Measurements from ENCODE around the gene CRACR2B.

Gene CRACR2B

GRCh38 chr11:831118-831864 is 3.6 kb downstream of the CRACR2B start:
- no peak for TF ChIP-seq POLR2AphosphoS5 (IDR thresholded peaks at IDR 0.05; ENCODE audit: low read depth, low read length)
- TF ChIP-seq TAF1 (IDR thresholded peaks at IDR 0.05; ENCODE audit: borderline replicate concordance, low read depth, low read length), result no peak
- TF ChIP-seq POLR2A (IDR thresholded peaks at IDR 0.05; ENCODE audit: low read depth, low read length), result no peak
- no peak for DNase-seq (ENCODE audit: insufficient read length)

GRCh38 chr11:831961-832528 is 4.3 kb downstream of the CRACR2B start:
- FAIRE-seq, result no peak
- no peak for DNase-seq (ENCODE audit: insufficient read length)
- TF ChIP-seq POLR2A (IDR thresholded peaks at IDR 0.05; ENCODE audit: low read depth, low read length), result no peak
- TF ChIP-seq TAF1 (IDR thresholded peaks at IDR 0.05; ENCODE audit: borderline replicate concordance, low read depth, low read length), result no peak
- TF ChIP-seq POLR2AphosphoS5 (IDR thresholded peaks at IDR 0.05; ENCODE audit: low read depth, low read length), result no peak

More at GRCh38 chr11:831118-831864, 3.6 kb downstream of the CRACR2B start:
- no peak for FAIRE-seq

GRCh38 chr11:832529-833113 is 4.9 kb downstream of the CRACR2B start, which contains the start of gene CD151:
CD151 (plus strand) TSS chr11:832952; CDS start chr11:836070, 3,118 bp downstream.
- TF ChIP-seq POLR2A (IDR thresholded peaks at IDR 0.05; ENCODE audit: low read depth, low read length) (no peak), TAF1 (IDR thresholded peaks at IDR 0.05; ENCODE audit: borderline replicate concordance, low read depth, low read length) (no peak), POLR2AphosphoS5 (IDR thresholded peaks at IDR 0.05; ENCODE audit: low read depth, low read length) (no peak)
- peak; percentile 77 for DNase-seq (ENCODE audit: insufficient read length)
- FAIRE-seq, result peak; percentile 81

- no peak for DNase-seq (ENCODE audit: insufficient read length)
- TF ChIP-seq POLR2A (IDR thresholded peaks at IDR 0.05; ENCODE audit: low read depth, low read length) (no peak), POLR2AphosphoS5 (IDR thresholded peaks at IDR 0.05; ENCODE audit: low read depth, low read length) (no peak), TAF1 (IDR thresholded peaks at IDR 0.05; ENCODE audit: borderline replicate concordance, low read depth, low read length) (no peak)
- FAIRE-seq, result peak; percentile 78
Measured at GRCh38 chr11:833114-833791, 5.5 kb downstream of the CRACR2B start.

- TF ChIP-seq TAF1 (IDR thresholded peaks at IDR 0.05; ENCODE audit: borderline replicate concordance, low read depth, low read length) (no peak), POLR2A (IDR thresholded peaks at IDR 0.05; ENCODE audit: low read depth, low read length) (no peak), POLR2AphosphoS5 (IDR thresholded peaks at IDR 0.05; ENCODE audit: low read depth, low read length) (no peak)
- no peak for DNase-seq (ENCODE audit: insufficient read length)
- FAIRE-seq, result peak; percentile 14
Measured at GRCh38 chr11:833849-834311, 6.2 kb downstream of the CRACR2B start.

GRCh38 chr11:834371-835316 is 6.9 kb downstream of the CRACR2B start:
- no peak for TF ChIP-seq POLR2AphosphoS5 (IDR thresholded peaks at IDR 0.05; ENCODE audit: low read depth, low read length)
- no peak for TF ChIP-seq POLR2A (IDR thresholded peaks at IDR 0.05; ENCODE audit: low read depth, low read length)
- no peak for TF ChIP-seq TAF1 (IDR thresholded peaks at IDR 0.05; ENCODE audit: borderline replicate concordance, low read depth, low read length)
- peak; percentile 38 for FAIRE-seq

GRCh38 chr11:836274-836673 is 8.6 kb downstream of the CRACR2B start:
- DNase-seq (ENCODE audit: insufficient read length) (no peak), FAIRE-seq (no peak)
- TF ChIP-seq POLR2A (IDR thresholded peaks at IDR 0.05; ENCODE audit: low read depth, low read length) (no peak), TAF1 (IDR thresholded peaks at IDR 0.05; ENCODE audit: borderline replicate concordance, low read depth, low read length) (no peak), POLR2AphosphoS5 (IDR thresholded peaks at IDR 0.05; ENCODE audit: low read depth, low read length) (no peak)

More at GRCh38 chr11:834371-835316, 6.9 kb downstream of the CRACR2B start:
- DNase-seq (ENCODE audit: insufficient read length), result no peak

- DNase-seq (ENCODE audit: insufficient read length), result no peak
- FAIRE-seq, result no peak
- TF ChIP-seq POLR2AphosphoS5 (IDR thresholded peaks at IDR 0.05; ENCODE audit: low read depth, low read length) (no peak), POLR2A (IDR thresholded peaks at IDR 0.05; ENCODE audit: low read depth, low read length) (no peak), TAF1 (IDR thresholded peaks at IDR 0.05; ENCODE audit: borderline replicate concordance, low read depth, low read length) (no peak)
Measured at GRCh38 chr11:836700-837099, 9.0 kb downstream of the CRACR2B start.

GRCh38 chr11:837189-837989 is 9.7 kb downstream of the CRACR2B start:
- FAIRE-seq (no peak), DNase-seq (ENCODE audit: insufficient read length) (no peak)
- TF ChIP-seq POLR2AphosphoS5 (IDR thresholded peaks at IDR 0.05; ENCODE audit: low read depth, low read length) (peak; percentile 17; the same call in 1 of the 2 replicates), TAF1 (IDR thresholded peaks at IDR 0.05; ENCODE audit: borderline replicate concordance, low read depth, low read length) (no peak), POLR2A (IDR thresholded peaks at IDR 0.05; ENCODE audit: low read depth, low read length) (no peak)

- DNase-seq (ENCODE audit: insufficient read length) (no peak), FAIRE-seq (no peak)
- TF ChIP-seq TAF1 (IDR thresholded peaks at IDR 0.05; ENCODE audit: borderline replicate concordance, low read depth, low read length) (no peak), POLR2A (IDR thresholded peaks at IDR 0.05; ENCODE audit: low read depth, low read length) (no peak; the same call in 1 of the 2 replicates), POLR2AphosphoS5 (IDR thresholded peaks at IDR 0.05; ENCODE audit: low read depth, low read length) (no peak)
Measured at GRCh38 chr11:837990-838307, 10.2 kb downstream of the CRACR2B start.
